SK-N-SH (cell line): ENCODE measurements around the gene DIP2A. TPM values are rescaled to one million over a fixed set of nuclear protein-coding genes. Genes with fewer than 3 reads are reported as not detected.
A peak's percentile ranks its signal among the peaks of the same experiment; 100 is the strongest.

ENCODE experiments used
- CTCF ChIA-PET: fragments of 300-600, 350-600 bp; formaldehyde crosslinking; extraction: SDS; loops from one replicate; lab custom pipeline; 2021; lab: Yijun Ruan, JAX
- POLR2A ChIA-PET: fragments of 350-600 bp; sonication (Branson Sonifier 250); formaldehyde crosslinking; extraction: SDS; loops from one replicate; lab custom pipeline; 2020; ENCODE audit warnings: antibody characterized with exemption, inconsistent platforms; lab: Yijun Ruan, JAX
- DNase-seq: peaks from one replicate; pipeline ENCODE4 v3.0.0; 2012
- H2AFZ ChIP-seq: fragments of 200-600 bp; sonication (generic); 2 replicates; pipeline ENCODE4 v1.8.1; 2016; ENCODE audit warnings: antibody characterized with exemption, mild to moderate bottlenecking, low read depth
- H3F3A ChIP-seq: fragments of 200-600 bp; sonication (generic); replicated peaks from 2 replicates; pipeline ENCODE3; 2016; ENCODE audit warnings: antibody characterized with exemption, mild to moderate bottlenecking; ENCODE audit not compliant: insufficient read depth
- H3K27ac ChIP-seq, 2 experiments: fragments of 200-500 bp in 1 of 2; fragments of 200-600 bp in 1 of 2; sonication (Bioruptor generic) in 1 of 2; sonication (generic), shearing (Covaris generic) in 1 of 2; 2 replicates each; pipeline versions ENCODE4 v1.5.1 to v1.6.1; 2014 to 2016; ENCODE audit warnings: low read depth in 2 of 2, inconsistent platforms in 1 of 2, low read length in 1 of 2, mild to moderate bottlenecking in 1 of 2, mixed read lengths in 1 of 2
- H3K27me3 ChIP-seq: fragments of 200-600 bp; sonication (generic), shearing (Covaris generic); 2 replicates; pipeline ENCODE4 v1.6.1; 2016; ENCODE audit warnings: mixed run types; ENCODE audit not compliant: insufficient read depth
- H3K36me3 ChIP-seq, 2 experiments: fragments of 200-500 bp in 1 of 2; fragments of 200-600 bp in 1 of 2; sonication (Bioruptor generic) in 1 of 2; sonication (generic) in 1 of 2; replicated peaks in 1 of 2; 2 replicates each; pipeline versions ENCODE3 to v1.5.1; 2014 to 2016; ENCODE audit warnings: low read length in 1 of 2, mild to moderate bottlenecking in 1 of 2; ENCODE audit not compliant: insufficient read depth in 2 of 2, control insufficient read depth in 1 of 2
- H3K4me1 ChIP-seq, 2 experiments: fragments of 200-500 bp in 1 of 2; fragments of 200-600 bp in 1 of 2; sonication (Bioruptor generic) in 1 of 2; sonication (generic), shearing (Covaris generic) in 1 of 2; 2 replicates each; pipeline versions ENCODE4 v1.5.1 to v1.6.1; 2014 to 2016; ENCODE audit warnings: low read depth in 1 of 2, low read length in 1 of 2, mixed run types in 1 of 2; ENCODE audit not compliant: insufficient read depth in 2 of 2, control insufficient read depth in 1 of 2
- H3K4me2 ChIP-seq: fragments of 200-600 bp; sonication (generic), shearing (Covaris generic); 2 replicates; pipeline ENCODE4 v1.6.1; 2017; ENCODE audit warnings: mixed run types
- H3K4me3 ChIP-seq, 2 experiments: fragments of 200-500 bp in 1 of 2; fragments of 200-600 bp in 1 of 2; sonication (Bioruptor generic) in 1 of 2; sonication (generic), shearing (Covaris generic) in 1 of 2; 2 replicates each; pipeline versions ENCODE4 v1.5.1 to v1.8.1; 2014 to 2016; ENCODE audit warnings: low read depth in 2 of 2, inconsistent platforms in 1 of 2, low read length in 1 of 2, mild to moderate bottlenecking in 1 of 2, mixed read lengths in 1 of 2, moderate library complexity in 1 of 2
- H3K79me2 ChIP-seq: fragments of 200-600 bp; sonication (generic); 2 replicates; pipeline ENCODE4 v1.8.1; 2017; ENCODE audit warnings: mild to moderate bottlenecking; ENCODE audit not compliant: insufficient read depth
- H3K9ac ChIP-seq: fragments of 200-600 bp; sonication (generic); 2 replicates; pipeline ENCODE4 v1.6.1; 2017; ENCODE audit warnings: mixed run types
- H3K9me2 ChIP-seq: fragments of 200-600 bp; sonication (generic); 2 replicates; pipeline ENCODE4 v1.6.1; 2017; ENCODE audit warnings: mixed run types
- H3K9me3 ChIP-seq: fragments of 200-600 bp; sonication (generic); 2 replicates; pipeline ENCODE4 v1.6.1; 2017; ENCODE audit warnings: mixed run types, mild to moderate bottlenecking, moderate library complexity
- H4K20me1 ChIP-seq: fragments of 200-600 bp; sonication (generic); 2 replicates; pipeline ENCODE4 v1.6.1; 2017; ENCODE audit warnings: mild to moderate bottlenecking, mixed run types; ENCODE audit not compliant: insufficient read depth
- CHD2 ChIP-seq: fragments of 150-350 bp; IDR thresholded peaks from 2 replicates; pipeline ENCODE4 v1.6.1; 2018; ENCODE audit warnings: low read length; ENCODE audit not compliant: partially characterized antibody
- EP300 ChIP-seq, 2 experiments: IDR thresholded peaks; 2 replicates each; pipeline versions ENCODE4 v1.4.0 to v1.6.1; 2012; ENCODE audit warnings: borderline replicate concordance in 1 of 2, low read depth in 1 of 2, low read length in 1 of 2
- EZH2phosphoT487 ChIP-seq: fragments of 200-600 bp; sonication (generic); IDR thresholded peaks from 2 replicates; pipeline ENCODE4 v1.6.1; 2017; ENCODE audit warnings: low read depth, mixed run types, mild to moderate bottlenecking, antibody characterized with exemption, moderate library complexity, borderline replicate concordance
- FOXM1 ChIP-seq: IDR thresholded peaks from 2 replicates; pipeline ENCODE4 v1.4.0; 2012; ENCODE audit warnings: low read depth, mild to moderate bottlenecking
- GABPA ChIP-seq: IDR thresholded peaks from 2 replicates; pipeline ENCODE4 v1.4.0; 2012; ENCODE audit warnings: low read depth, mild to moderate bottlenecking
- GATA2 ChIP-seq: sonication (generic); formaldehyde crosslinking; IDR thresholded peaks from 2 replicates; pipeline ENCODE4 v1.5.0; 2020; ENCODE audit warnings: mild to moderate bottlenecking, missing genetic modification reagents
- JUND ChIP-seq: IDR thresholded peaks from 2 replicates; pipeline ENCODE4 v1.4.0; 2012
- MXI1 ChIP-seq: IDR thresholded peaks from 2 replicates; pipeline ENCODE4 v1.6.1; 2012; ENCODE audit warnings: mild to moderate bottlenecking, low read depth, low read length, improper control_type of control experiment
- NFIC ChIP-seq: IDR thresholded peaks from 2 replicates; pipeline ENCODE4 v1.4.0; 2012; ENCODE audit warnings: borderline replicate concordance
- NRF1 ChIP-seq: IDR thresholded peaks from 2 replicates; pipeline ENCODE4 v1.6.1; 2012; ENCODE audit warnings: low read depth, mild to moderate bottlenecking, low read length
- POLR2AphosphoS5 ChIP-seq: IDR thresholded peaks from 2 replicates; pipeline ENCODE4 v1.6.1; 2012; ENCODE audit warnings: low read depth, low read length
- RXRA ChIP-seq: IDR thresholded peaks from 2 replicates; pipeline ENCODE4 v1.4.0; 2012; ENCODE audit warnings: low read depth, mild to moderate bottlenecking, borderline replicate concordance
- SIN3A ChIP-seq: IDR thresholded peaks from 2 replicates; pipeline ENCODE4 v1.6.1; 2012; ENCODE audit warnings: low read depth, mild to moderate bottlenecking, low read length, moderate library complexity, borderline replicate concordance
- SMC3 ChIP-seq: IDR thresholded peaks from 2 replicates; pipeline ENCODE4 v1.6.1; 2012; ENCODE audit warnings: low read depth, low read length, improper control_type of control experiment
- TAF1 ChIP-seq: IDR thresholded peaks from 2 replicates; pipeline ENCODE4 v1.6.1; 2012; ENCODE audit warnings: low read depth, mild to moderate bottlenecking, low read length, moderate library complexity, borderline replicate concordance
- TCF12 ChIP-seq: IDR thresholded peaks from 2 replicates; pipeline ENCODE4 v1.4.0; 2012
- YY1 ChIP-seq: IDR thresholded peaks from 2 replicates; pipeline ENCODE4 v1.4.0; 2012; ENCODE audit warnings: low read depth, mild to moderate bottlenecking
- WGBS: methylation state at CpG from one replicate; pipeline ENCODE4 v1.1.6; 2017; ENCODE audit warnings: low lambda C conversion rate; 5-methylcytosine and 5-hydroxymethylcytosine counted together
- polyA plus RNA-seq, 3 experiments: library from polyadenylated mRNA; depleted of rRNA; stranded (reverse); fragments of >200 nt; gene quantifications; 2 replicates each; pipeline ENCODE4 v1.2.3, GENCODE V29; 2012
- TF ChIP-seq, protein P1 (sequence below): IDR thresholded peaks from 2 replicates; pipeline ENCODE4; 2012
- TF ChIP-seq, protein P2 (sequence below): IDR thresholded peaks from 2 replicates; pipeline ENCODE4 v1.4.0; 2012; ENCODE audit warnings: low read depth, borderline replicate concordance
- TF ChIP-seq, protein P3 (sequence below): IDR thresholded peaks from 2 replicates; pipeline ENCODE4 v1.6.1; 2012; ENCODE audit warnings: mild to moderate bottlenecking, low read depth, low read length, moderate library complexity
- TF ChIP-seq, protein P4 (sequence below): IDR thresholded peaks from 2 replicates; pipeline ENCODE4 v1.4.0; 2012; ENCODE audit warnings: low read depth, borderline replicate concordance
- TF ChIP-seq, protein P5 (sequence below): fragments of 150-350 bp; IDR thresholded peaks from 2 replicates; pipeline ENCODE4 v1.6.1; 2017; ENCODE audit warnings: antibody characterized with exemption, low read length, low read depth, borderline replicate concordance

DIP2A gene
- polyA plus RNA-seq, 1 of the 3 experiments (the other 2 are of a cell fraction): 26.9 TPM

DNA sequence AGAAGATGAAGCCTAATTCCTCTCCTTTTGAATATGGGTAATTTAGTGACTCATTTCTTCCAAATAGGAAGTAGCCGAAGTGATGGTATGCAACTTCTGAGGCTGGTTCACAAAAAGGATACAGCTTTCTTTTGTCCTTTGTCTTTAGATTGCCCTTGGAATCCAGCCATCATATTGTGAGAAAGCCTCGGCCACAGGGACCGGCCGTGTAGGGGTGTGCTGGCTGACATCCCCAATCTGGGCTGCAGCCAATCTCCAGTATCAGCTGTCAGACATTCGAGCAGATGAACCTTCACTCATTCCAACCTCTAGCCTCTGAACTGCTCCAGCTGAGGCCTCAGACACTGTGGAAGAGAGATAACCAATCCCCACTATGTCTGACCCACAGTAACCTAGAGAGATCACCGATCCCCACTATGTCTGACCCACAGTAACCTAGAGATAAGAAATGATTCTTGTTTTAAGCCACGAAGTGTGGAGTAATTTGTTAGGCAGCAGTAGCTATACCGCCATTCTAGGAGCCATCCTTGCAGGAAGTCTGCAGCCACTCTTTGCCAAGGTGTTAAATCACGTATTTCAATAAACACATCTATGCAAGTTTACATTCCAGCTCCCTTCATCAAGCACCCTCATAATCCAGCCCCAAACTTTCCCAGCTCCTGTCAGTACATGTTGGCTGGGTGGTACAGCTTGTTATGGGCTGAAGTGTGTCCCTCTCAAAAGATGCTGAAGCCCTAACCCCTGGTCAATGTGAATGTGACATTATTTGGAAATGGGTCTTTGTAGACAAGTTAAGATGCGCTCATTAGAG lies 2.9 kb upstream of the DIP2A start (continued):
- TF ChIP-seq NFIC: peak; percentile 89
- no peak for TF ChIP-seq CHD2
- TF ChIP-seq JUND: peak; percentile 55
- no peak for TF ChIP-seq MXI1
- TF ChIP-seq EZH2phosphoT487: no peak
- TF ChIP-seq SIN3A: 0 out of 2 replicates have a peak, but pooled peaks have one; percentile 14
- no peak for TF ChIP-seq NRF1
- peak; percentile 12 to 44; a peak in 1 of 4 replicates for TF ChIP-seq EP300 (IDR thresholded peaks at IDR 0.05; ENCODE audit: borderline replicate concordance in 1 of 2, low read depth in 1 of 2, low read length in 1 of 2)
- TF ChIP-seq, protein P1, sequence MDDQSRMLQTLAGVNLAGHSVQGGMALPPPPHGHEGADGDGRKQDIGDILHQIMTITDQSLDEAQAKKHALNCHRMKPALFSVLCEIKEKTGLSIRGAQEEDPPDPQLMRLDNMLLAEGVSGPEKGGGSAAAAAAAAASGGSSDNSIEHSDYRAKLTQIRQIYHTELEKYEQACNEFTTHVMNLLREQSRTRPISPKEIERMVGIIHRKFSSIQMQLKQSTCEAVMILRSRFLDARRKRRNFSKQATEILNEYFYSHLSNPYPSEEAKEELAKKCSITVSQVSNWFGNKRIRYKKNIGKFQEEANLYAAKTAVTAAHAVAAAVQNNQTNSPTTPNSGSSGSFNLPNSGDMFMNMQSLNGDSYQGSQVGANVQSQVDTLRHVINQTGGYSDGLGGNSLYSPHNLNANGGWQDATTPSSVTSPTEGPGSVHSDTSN: peak; percentile 88
- TF ChIP-seq TCF12: peak; percentile 67
- no peak for TF ChIP-seq FOXM1
- peak; percentile 71; the same call in 1 of the 2 replicates for TF ChIP-seq RXRA
- no peak for TF ChIP-seq POLR2AphosphoS5
- TF ChIP-seq YY1: no peak
- no peak for TF ChIP-seq GATA2 (CRISPR knock-in tag)

DNA sequence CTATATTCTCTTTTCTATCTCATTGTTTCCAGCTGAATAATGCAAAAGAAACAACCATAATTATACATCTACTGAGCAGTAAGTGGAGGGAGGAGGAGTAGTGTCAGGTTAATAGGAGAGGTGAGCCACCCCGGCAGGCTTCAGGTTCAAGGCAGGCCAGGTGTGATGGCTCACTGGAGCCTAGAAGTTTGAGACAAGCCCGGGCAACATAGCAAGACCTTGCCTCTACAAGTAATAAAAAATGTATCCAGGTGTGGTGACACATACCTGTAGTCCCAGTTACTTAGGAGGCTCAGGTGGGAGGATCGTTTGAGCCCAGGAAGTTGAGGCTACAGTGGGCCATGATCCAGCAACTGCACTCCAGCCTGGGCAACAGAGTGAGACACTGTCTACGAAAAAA lies 1.9 kb upstream of the DIP2A start:
- Histone ChIP-seq H3K36me3 (peaks cover 0 to 3% of the 10 kb centered on the region in 2 experiments), H3K9me3 (no peaks in the 10 kb centered on the region), H3K4me3 (no peak overlapping the region), H3K9me2 (no peaks in the 10 kb centered on the region), H3K4me1 (peaks cover 25 to 29% of the 10 kb centered on the region in 2 experiments), H3K27me3 (no peaks in the 10 kb centered on the region), H3K79me2 (peaks cover 60% of the 10 kb centered on the region), H4K20me1 (peaks cover 7% of the 10 kb centered on the region; the same call in 1 of the 2 replicates), H3K9ac (no peak overlapping the region), H3K4me2 (peak overlapping the region; percentile 98), H3F3A (peaks cover 24% of the 10 kb centered on the region), H2AFZ (no peak overlapping the region), H3K27ac (peak overlapping the region in 1 of 2 experiments; percentile 92; a peak in 1 of 4 replicates)
- DNase-seq: no peak
- ChIA-PET POLR2A (no interaction called here), CTCF (interaction anchor here (0.8 to 0.9 kb wide), 2 partner anchors 21 to 183 kb away, joined by 3 to 4 read pairs; no protein-coding TSS in a partner anchor)
- 96% methylated on average over 4 of the region's 4 CpGs for WGBS
- TF ChIP-seq SMC3: no peak
- no peak for TF ChIP-seq FOXM1
- no peak for TF ChIP-seq TAF1
- no peak for TF ChIP-seq JUND
- TF ChIP-seq, protein P2, sequence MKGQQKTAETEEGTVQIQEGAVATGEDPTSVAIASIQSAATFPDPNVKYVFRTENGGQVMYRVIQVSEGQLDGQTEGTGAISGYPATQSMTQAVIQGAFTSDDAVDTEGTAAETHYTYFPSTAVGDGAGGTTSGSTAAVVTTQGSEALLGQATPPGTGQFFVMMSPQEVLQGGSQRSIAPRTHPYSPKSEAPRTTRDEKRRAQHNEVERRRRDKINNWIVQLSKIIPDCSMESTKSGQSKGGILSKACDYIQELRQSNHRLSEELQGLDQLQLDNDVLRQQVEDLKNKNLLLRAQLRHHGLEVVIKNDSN: no peak
- TF ChIP-seq, protein P3, sequence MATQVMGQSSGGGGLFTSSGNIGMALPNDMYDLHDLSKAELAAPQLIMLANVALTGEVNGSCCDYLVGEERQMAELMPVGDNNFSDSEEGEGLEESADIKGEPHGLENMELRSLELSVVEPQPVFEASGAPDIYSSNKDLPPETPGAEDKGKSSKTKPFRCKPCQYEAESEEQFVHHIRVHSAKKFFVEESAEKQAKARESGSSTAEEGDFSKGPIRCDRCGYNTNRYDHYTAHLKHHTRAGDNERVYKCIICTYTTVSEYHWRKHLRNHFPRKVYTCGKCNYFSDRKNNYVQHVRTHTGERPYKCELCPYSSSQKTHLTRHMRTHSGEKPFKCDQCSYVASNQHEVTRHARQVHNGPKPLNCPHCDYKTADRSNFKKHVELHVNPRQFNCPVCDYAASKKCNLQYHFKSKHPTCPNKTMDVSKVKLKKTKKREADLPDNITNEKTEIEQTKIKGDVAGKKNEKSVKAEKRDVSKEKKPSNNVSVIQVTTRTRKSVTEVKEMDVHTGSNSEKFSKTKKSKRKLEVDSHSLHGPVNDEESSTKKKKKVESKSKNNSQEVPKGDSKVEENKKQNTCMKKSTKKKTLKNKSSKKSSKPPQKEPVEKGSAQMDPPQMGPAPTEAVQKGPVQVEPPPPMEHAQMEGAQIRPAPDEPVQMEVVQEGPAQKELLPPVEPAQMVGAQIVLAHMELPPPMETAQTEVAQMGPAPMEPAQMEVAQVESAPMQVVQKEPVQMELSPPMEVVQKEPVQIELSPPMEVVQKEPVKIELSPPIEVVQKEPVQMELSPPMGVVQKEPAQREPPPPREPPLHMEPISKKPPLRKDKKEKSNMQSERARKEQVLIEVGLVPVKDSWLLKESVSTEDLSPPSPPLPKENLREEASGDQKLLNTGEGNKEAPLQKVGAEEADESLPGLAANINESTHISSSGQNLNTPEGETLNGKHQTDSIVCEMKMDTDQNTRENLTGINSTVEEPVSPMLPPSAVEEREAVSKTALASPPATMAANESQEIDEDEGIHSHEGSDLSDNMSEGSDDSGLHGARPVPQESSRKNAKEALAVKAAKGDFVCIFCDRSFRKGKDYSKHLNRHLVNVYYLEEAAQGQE: no peak
- no peak for TF ChIP-seq YY1
- TF ChIP-seq EZH2phosphoT487: no peak
- TF ChIP-seq GATA2 (CRISPR knock-in tag): no peak
- TF ChIP-seq, protein P4, sequence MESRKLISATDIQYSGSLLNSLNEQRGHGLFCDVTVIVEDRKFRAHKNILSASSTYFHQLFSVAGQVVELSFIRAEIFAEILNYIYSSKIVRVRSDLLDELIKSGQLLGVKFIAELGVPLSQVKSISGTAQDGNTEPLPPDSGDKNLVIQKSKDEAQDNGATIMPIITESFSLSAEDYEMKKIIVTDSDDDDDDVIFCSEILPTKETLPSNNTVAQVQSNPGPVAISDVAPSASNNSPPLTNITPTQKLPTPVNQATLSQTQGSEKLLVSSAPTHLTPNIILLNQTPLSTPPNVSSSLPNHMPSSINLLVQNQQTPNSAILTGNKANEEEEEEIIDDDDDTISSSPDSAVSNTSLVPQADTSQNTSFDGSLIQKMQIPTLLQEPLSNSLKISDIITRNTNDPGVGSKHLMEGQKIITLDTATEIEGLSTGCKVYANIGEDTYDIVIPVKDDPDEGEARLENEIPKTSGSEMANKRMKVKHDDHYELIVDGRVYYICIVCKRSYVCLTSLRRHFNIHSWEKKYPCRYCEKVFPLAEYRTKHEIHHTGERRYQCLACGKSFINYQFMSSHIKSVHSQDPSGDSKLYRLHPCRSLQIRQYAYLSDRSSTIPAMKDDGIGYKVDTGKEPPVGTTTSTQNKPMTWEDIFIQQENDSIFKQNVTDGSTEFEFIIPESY: no peak
- no peak for TF ChIP-seq NRF1
- no peak for TF ChIP-seq GABPA
- TF ChIP-seq RXRA: no peak
- TF ChIP-seq, protein P5, sequence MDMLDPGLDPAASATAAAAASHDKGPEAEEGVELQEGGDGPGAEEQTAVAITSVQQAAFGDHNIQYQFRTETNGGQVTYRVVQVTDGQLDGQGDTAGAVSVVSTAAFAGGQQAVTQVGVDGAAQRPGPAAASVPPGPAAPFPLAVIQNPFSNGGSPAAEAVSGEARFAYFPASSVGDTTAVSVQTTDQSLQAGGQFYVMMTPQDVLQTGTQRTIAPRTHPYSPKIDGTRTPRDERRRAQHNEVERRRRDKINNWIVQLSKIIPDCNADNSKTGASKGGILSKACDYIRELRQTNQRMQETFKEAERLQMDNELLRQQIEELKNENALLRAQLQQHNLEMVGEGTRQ: no peak
